IMR-90 (cell line): ENCODE results near the gene ELL2. TPM values are rescaled to one million over a fixed set of nuclear protein-coding genes. Genes with fewer than 3 reads are reported as not detected.

Experiments used
- ATAC-seq: fragments of 200-7000 bp; cut with Tn5 transposase; 2 replicates; pipeline ENCODE4 v1.9.1; 2020; ENCODE audit warnings: low read depth, mild to moderate bottlenecking, moderate library complexity
- BruUV-seq: library from RNA; stranded (reverse); fragments of 400-500 nt; replicated peaks from 2 replicates; lab custom pipeline; 2021; lab: Mats Ljungman, UMichigan
- CTCF ChIA-PET: fragments of 300-600 bp; formaldehyde crosslinking; extraction: SDS; loops from one replicate; lab custom pipeline; 2021; ENCODE audit warnings: antibody characterized with exemption; lab: Yijun Ruan, JAX
- POLR2A ChIA-PET: fragments of 300-600 bp; sonication (Branson Sonifier 250); formaldehyde crosslinking; loops from one replicate; lab custom pipeline; 2022; ENCODE audit warnings: antibody characterized with exemption; ENCODE audit not compliant: unreplicated experiment; lab: Charles Lee
- DNase-seq: peaks from one replicate; pipeline ENCODE4 v3.0.0; 2013
- H2AFZ ChIP-seq: replicated peaks from 2 replicates; pipeline ENCODE3; 2013; ENCODE audit warnings: low read length, mild to moderate bottlenecking; ENCODE audit not compliant: poor library complexity
- H2AK5ac ChIP-seq: 2 replicates; pipeline ENCODE4 v1.6.1; 2013; ENCODE audit warnings: low read depth, low read length, inconsistent platforms
- H2AK9ac ChIP-seq: replicated peaks from 2 replicates; pipeline ENCODE3; 2013; ENCODE audit warnings: mild to moderate bottlenecking, low read depth, low read length, moderate library complexity; ENCODE audit not compliant: poor library complexity
- H2BK120ac ChIP-seq: 2 replicates; pipeline ENCODE4 v1.6.1; 2013; ENCODE audit warnings: low read depth, low read length, inconsistent platforms
- H2BK15ac ChIP-seq: 3 replicates; pipeline ENCODE4 v1.6.1; 2013; ENCODE audit warnings: low read depth, low read length, inconsistent platforms
- H2BK20ac ChIP-seq: 2 replicates; pipeline ENCODE4 v1.6.1; 2013; ENCODE audit warnings: low read depth, mild to moderate bottlenecking, inconsistent platforms, low read length, moderate library complexity
- H2BK5ac ChIP-seq: 2 replicates; pipeline ENCODE4 v1.6.1; 2013; ENCODE audit warnings: mild to moderate bottlenecking, low read depth, low read length, inconsistent platforms; ENCODE audit not compliant: poor library complexity, severe bottlenecking
- H3K14ac ChIP-seq: replicated peaks from 2 replicates; pipeline ENCODE4 v1.6.1; 2013; ENCODE audit warnings: low read depth, low read length, inconsistent platforms
- H3K18ac ChIP-seq: 2 replicates; pipeline ENCODE4 v1.6.1; 2013; ENCODE audit warnings: low read depth, low read length, control low read depth
- H3K23ac ChIP-seq: 2 replicates; pipeline ENCODE4 v1.6.1; 2013; ENCODE audit warnings: low read depth, low read length, inconsistent platforms
- H3K27ac ChIP-seq: 2 replicates; pipeline ENCODE4 v1.5.1; 2013; ENCODE audit warnings: mild to moderate bottlenecking, control low read depth, low read length; ENCODE audit not compliant: insufficient read depth
- H3K27me3 ChIP-seq: 2 replicates; pipeline ENCODE4 v1.6.1; 2013; ENCODE audit warnings: low read length; ENCODE audit not compliant: control insufficient read depth, insufficient read depth
- H3K36me3 ChIP-seq: 2 replicates; pipeline ENCODE4 v1.6.1; 2013; ENCODE audit warnings: low read length, mixed read lengths; ENCODE audit not compliant: control insufficient read depth, insufficient read depth
- H3K4ac ChIP-seq: 2 replicates; pipeline ENCODE4 v1.6.1; 2013; ENCODE audit warnings: low read depth, low read length, inconsistent platforms
- H3K4me1 ChIP-seq: 2 replicates; pipeline ENCODE4 v1.6.1; 2013; ENCODE audit warnings: low read length, mixed read lengths; ENCODE audit not compliant: control insufficient read depth, insufficient read depth
- H3K4me2 ChIP-seq: 2 replicates; pipeline ENCODE4 v1.6.1; 2013; ENCODE audit warnings: low read depth, mild to moderate bottlenecking, control low read depth, low read length, moderate library complexity
- H3K4me3 ChIP-seq: 2 replicates; pipeline ENCODE4 v1.5.1; 2013; ENCODE audit warnings: low read depth, mild to moderate bottlenecking, control low read depth, low read length, moderate library complexity; ENCODE audit not compliant: insufficient read depth
- H3K56ac ChIP-seq: 2 replicates; pipeline ENCODE4 v1.6.1; 2013; ENCODE audit warnings: low read length, inconsistent platforms; ENCODE audit not compliant: insufficient read depth; ENCODE audit errors: extremely low read depth
- H3K79me1 ChIP-seq, 2 experiments: 2 replicates each; pipeline ENCODE4 v1.6.1; 2013; ENCODE audit warnings: low read length in 2 of 2, inconsistent platforms in 1 of 2, low read depth in 1 of 2
- H3K9ac ChIP-seq: 2 replicates; pipeline ENCODE4 v1.6.1; 2013; ENCODE audit warnings: low read depth, low read length, control low read depth
- H3K9me1 ChIP-seq: 2 replicates; pipeline ENCODE4 v1.6.1; 2013; ENCODE audit warnings: low read length, inconsistent platforms; ENCODE audit not compliant: insufficient read depth
- H3K9me3 ChIP-seq: 2 replicates; pipeline ENCODE4 v1.6.1; 2013; ENCODE audit warnings: low read length; ENCODE audit not compliant: control insufficient read depth, insufficient read depth
- H4K20me1 ChIP-seq: 2 replicates; pipeline ENCODE4 v1.6.1; 2013; ENCODE audit warnings: low read length, inconsistent platforms; ENCODE audit not compliant: insufficient read depth
- H4K5ac ChIP-seq: 2 replicates; pipeline ENCODE4 v1.6.1; 2013; ENCODE audit warnings: mild to moderate bottlenecking, low read depth, low read length, control low read depth
- H4K8ac ChIP-seq, 2 experiments: 2 replicates each; pipeline ENCODE4 v1.6.1; 2013; ENCODE audit warnings: low read depth in 2 of 2, low read length in 2 of 2, control low read depth in 1 of 2, inconsistent platforms in 1 of 2
- H4K91ac ChIP-seq: 2 replicates; pipeline ENCODE4 v1.6.1; 2013; ENCODE audit warnings: low read depth, low read length, inconsistent platforms; ENCODE audit not compliant: insufficient read depth
- CEBPB ChIP-seq: IDR thresholded peaks from 2 replicates; pipeline ENCODE4 v1.6.1; 2012; ENCODE audit warnings: low read depth, low read length, improper control_type of control experiment
- CHD1 ChIP-seq: IDR thresholded peaks from 2 replicates; pipeline ENCODE4 v1.6.1; 2012; ENCODE audit warnings: low read depth, low read length, improper control_type of control experiment
- FOS ChIP-seq: fragments of 150-350 bp; IDR thresholded peaks from 2 replicates; pipeline ENCODE4 v1.6.1; 2016; ENCODE audit warnings: low read depth, low read length
- MAFK ChIP-seq: IDR thresholded peaks from 2 replicates; pipeline ENCODE4 v1.6.1; 2012; ENCODE audit warnings: low read depth, low read length, improper control_type of control experiment
- MAZ ChIP-seq: IDR thresholded peaks from 2 replicates; pipeline ENCODE4 v1.6.1; 2012; ENCODE audit warnings: low read depth, mild to moderate bottlenecking, low read length, improper control_type of control experiment, moderate library complexity, borderline replicate concordance
- MXI1 ChIP-seq: IDR thresholded peaks from 2 replicates; pipeline ENCODE4 v1.6.1; 2012; ENCODE audit warnings: low read depth, mild to moderate bottlenecking, low read length, moderate library complexity, borderline replicate concordance
- NFE2L2 ChIP-seq: fragments of 150-350 bp; IDR thresholded peaks from 2 replicates; pipeline ENCODE4 v1.6.1; 2016; ENCODE audit warnings: low read depth, mild to moderate bottlenecking, low read length
- POLR2A ChIP-seq: IDR thresholded peaks from 2 replicates; pipeline ENCODE4 v1.6.1; 2012; ENCODE audit warnings: mild to moderate bottlenecking, low read depth, low read length
- RCOR1 ChIP-seq: IDR thresholded peaks from 2 replicates; pipeline ENCODE4 v1.6.1; 2012; ENCODE audit warnings: mild to moderate bottlenecking, low read length, improper control_type of control experiment; ENCODE audit not compliant: insufficient replicate concordance
- RFX5 ChIP-seq: IDR thresholded peaks from 2 replicates; pipeline ENCODE4 v1.8.0; 2012; ENCODE audit warnings: low read depth, mild to moderate bottlenecking, low read length, moderate library complexity
- SMC3 ChIP-seq: fragments of 150-350 bp; IDR thresholded peaks from 2 replicates; pipeline ENCODE4 v1.6.1; 2016; ENCODE audit warnings: low read depth, mild to moderate bottlenecking, antibody characterized with exemption, low read length, moderate library complexity
- WGBS, 2 experiments: methylation state at CpG; one replicate each; pipeline versions ENCODE4 v1.1.5 to v1.1.7; 2013; ENCODE audit warnings: missing lambda C conversion rate in 2 of 2; ENCODE audit not compliant: insufficient read length in 1 of 2; ENCODE audit errors: extremely low coverage in 2 of 2; 5-methylcytosine and 5-hydroxymethylcytosine counted together
- dilution Hi-C: fragments of 300-500 bp; cut with HindIII; formaldehyde crosslinking; loops from one replicate; pipeline ENCODE4 v1.14.3; 2018; ENCODE audit warnings: low sequenced_read_pairs; ENCODE audit not compliant: unreplicated experiment
- in situ Hi-C: fragments of 300-500 bp; cut with MboI; formaldehyde crosslinking; loops from 3 replicates; pipeline ENCODE4 v1.14.3; 2019; ENCODE audit warnings: low sequenced_read_pairs, inconsistent platforms, mixed read lengths
- intact Hi-C: fragments of 100-400 bp; cut with micrococcal nuclease; formaldehyde crosslinking; loops from 2 replicates; pipeline ENCODE4 v1.10.0; 2022
- polyA plus RNA-seq, 3 experiments: library from polyadenylated mRNA; depleted of rRNA; stranded (reverse); fragments of >200 nt; gene quantifications; 2 replicates each; pipeline ENCODE4 v1.2.3, GENCODE V29; 2012; ENCODE audit warnings: low replicate concordance in 1 of 3
- total RNA-seq: library from RNA; depleted of rRNA; stranded (reverse); fragments of >200 nt; gene quantifications from 2 replicates; pipeline ENCODE4 v1.2.3, GENCODE V29; 2012
- TF ChIP-seq, protein P1 (sequence below): fragments of 150-350 bp; IDR thresholded peaks from 2 replicates; pipeline ENCODE4 v1.6.1; 2017; ENCODE audit warnings: mild to moderate bottlenecking, antibody characterized with exemption, low read length, low read depth
- TF ChIP-seq, protein P2 (sequence below): conservative IDR thresholded peaks from 2 replicates; pipeline ENCODE4 v1.5.1; 2012; ENCODE audit warnings: mild to moderate bottlenecking, low read depth, low read length, improper control_type of control experiment
- TF ChIP-seq, protein P3 (sequence below): fragments of 150-350 bp; IDR thresholded peaks from 2 replicates; pipeline ENCODE4 v1.6.1; 2016; ENCODE audit warnings: low read depth, mild to moderate bottlenecking, low read length, moderate library complexity, borderline replicate concordance

Gene ELL2
- total and polyA plus RNA-seq, 2 of the 4 experiments (the other 2 are of a cell fraction), result 61.4 to 92.5 TPM

DNA sequence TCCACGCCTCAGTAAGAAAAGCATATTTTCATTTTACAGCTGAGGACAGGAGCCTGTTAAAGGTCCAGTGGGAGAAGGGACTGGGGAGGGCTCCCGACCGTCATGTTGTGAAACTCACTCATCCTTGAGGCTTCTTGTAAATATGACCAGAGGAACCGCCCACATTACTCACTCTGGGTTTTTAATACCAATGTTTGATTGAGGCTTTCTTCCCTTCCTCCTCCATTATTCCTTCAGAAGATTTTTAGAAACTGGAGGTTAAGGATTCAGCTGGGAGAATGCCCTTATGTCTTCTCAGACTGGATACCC is 77.7 kb downstream of the ELL2 start:
- Histone ChIP-seq H3K79me1 (peaks cover 13 to 38% of the 10 kb centered on the region in 2 experiments), H4K20me1 (no peaks in the 10 kb centered on the region; the same call in 1 of the 2 replicates), H3K56ac (no peak overlapping the region), H3K18ac (no peak overlapping the region), H3K9ac (no peak overlapping the region), H4K91ac (no peak overlapping the region), H3K4me3 (no peak overlapping the region), H2BK15ac (no peak overlapping the region), H2AFZ (no peak overlapping the region), H4K8ac (no peak overlapping the region; a peak in 1 of 4 replicates), H4K5ac (0 out of 2 replicates have a peak overlapping the region, but pooled peaks have one; percentile 16), H3K36me3 (peaks cover 27% of the 10 kb centered on the region), H2BK20ac (no peak overlapping the region), H2AK9ac (no peak overlapping the region), H3K27ac (no peak overlapping the region), H2AK5ac (no peak overlapping the region), H3K9me1 (peaks cover 16% of the 10 kb centered on the region), H3K4ac (peak overlapping the region; percentile 11; the same call in 1 of the 2 replicates), H2BK120ac (no peak overlapping the region), H3K4me1 (peaks cover 11% of the 10 kb centered on the region), H3K4me2 (no peak overlapping the region), H3K27me3 (no peaks in the 10 kb centered on the region), H3K14ac (peak overlapping the region; percentile 43; the same call in 1 of the 2 replicates), H2BK5ac (peak overlapping the region; percentile 59), H3K23ac (no peak overlapping the region), H3K9me3 (no peaks in the 10 kb centered on the region)
- DNase-seq, result peak; percentile 68
- in situ Hi-C loops, result no loop called here
- TF ChIP-seq CEBPB (peak; percentile 56), RFX5 (no peak), FOS (no peak), POLR2A (peak; percentile 20; the same call in 1 of the 2 replicates), NFE2L2 (no peak), RCOR1 (no peak), MAZ (no peak), MXI1 (no peak), MAFK (no peak), CHD1 (no peak), SMC3 (no peak)
- TF ChIP-seq, protein P1, sequence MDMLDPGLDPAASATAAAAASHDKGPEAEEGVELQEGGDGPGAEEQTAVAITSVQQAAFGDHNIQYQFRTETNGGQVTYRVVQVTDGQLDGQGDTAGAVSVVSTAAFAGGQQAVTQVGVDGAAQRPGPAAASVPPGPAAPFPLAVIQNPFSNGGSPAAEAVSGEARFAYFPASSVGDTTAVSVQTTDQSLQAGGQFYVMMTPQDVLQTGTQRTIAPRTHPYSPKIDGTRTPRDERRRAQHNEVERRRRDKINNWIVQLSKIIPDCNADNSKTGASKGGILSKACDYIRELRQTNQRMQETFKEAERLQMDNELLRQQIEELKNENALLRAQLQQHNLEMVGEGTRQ, result no peak
- TF ChIP-seq, protein P2, sequence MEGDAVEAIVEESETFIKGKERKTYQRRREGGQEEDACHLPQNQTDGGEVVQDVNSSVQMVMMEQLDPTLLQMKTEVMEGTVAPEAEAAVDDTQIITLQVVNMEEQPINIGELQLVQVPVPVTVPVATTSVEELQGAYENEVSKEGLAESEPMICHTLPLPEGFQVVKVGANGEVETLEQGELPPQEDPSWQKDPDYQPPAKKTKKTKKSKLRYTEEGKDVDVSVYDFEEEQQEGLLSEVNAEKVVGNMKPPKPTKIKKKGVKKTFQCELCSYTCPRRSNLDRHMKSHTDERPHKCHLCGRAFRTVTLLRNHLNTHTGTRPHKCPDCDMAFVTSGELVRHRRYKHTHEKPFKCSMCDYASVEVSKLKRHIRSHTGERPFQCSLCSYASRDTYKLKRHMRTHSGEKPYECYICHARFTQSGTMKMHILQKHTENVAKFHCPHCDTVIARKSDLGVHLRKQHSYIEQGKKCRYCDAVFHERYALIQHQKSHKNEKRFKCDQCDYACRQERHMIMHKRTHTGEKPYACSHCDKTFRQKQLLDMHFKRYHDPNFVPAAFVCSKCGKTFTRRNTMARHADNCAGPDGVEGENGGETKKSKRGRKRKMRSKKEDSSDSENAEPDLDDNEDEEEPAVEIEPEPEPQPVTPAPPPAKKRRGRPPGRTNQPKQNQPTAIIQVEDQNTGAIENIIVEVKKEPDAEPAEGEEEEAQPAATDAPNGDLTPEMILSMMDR, result no peak
- TF ChIP-seq, protein P3, sequence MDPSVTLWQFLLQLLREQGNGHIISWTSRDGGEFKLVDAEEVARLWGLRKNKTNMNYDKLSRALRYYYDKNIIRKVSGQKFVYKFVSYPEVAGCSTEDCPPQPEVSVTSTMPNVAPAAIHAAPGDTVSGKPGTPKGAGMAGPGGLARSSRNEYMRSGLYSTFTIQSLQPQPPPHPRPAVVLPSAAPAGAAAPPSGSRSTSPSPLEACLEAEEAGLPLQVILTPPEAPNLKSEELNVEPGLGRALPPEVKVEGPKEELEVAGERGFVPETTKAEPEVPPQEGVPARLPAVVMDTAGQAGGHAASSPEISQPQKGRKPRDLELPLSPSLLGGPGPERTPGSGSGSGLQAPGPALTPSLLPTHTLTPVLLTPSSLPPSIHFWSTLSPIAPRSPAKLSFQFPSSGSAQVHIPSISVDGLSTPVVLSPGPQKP, result no peak
- intact Hi-C loops, result no loop called here
- ChIA-PET CTCF (no interaction called here), POLR2A (no interaction called here)
- ATAC-seq, result peak; percentile 15
- WGBS, 2 experiments, result no CpG with 5 or more reads among the region's 4 CpGs
- no TSS peak for BruUV-seq
- dilution Hi-C loops, result no loop called here
